Activated CD4-positive, CD25-positive, alpha-beta regulatory T cell treated with anti-CD3 and anti-CD28 coated beads, Interleukin-2, amount 50 U/mL, for 24 hours (primary cell): ENCODE data around the gene CBLN1.
"Not testable (repeated sequence)": the region's sequence is repeated elsewhere in the genome, so short reads cannot be mapped to it uniquely, and the experiment has no call there.

Source experiments
- ATAC-seq, 2 donors: fragments of 150-1000 bp; cut with Tn5 transposase; one replicate each; pipeline ENCODE4 v1.10.0; 2021; ENCODE audit warnings: mild to moderate bottlenecking in 1 of 2, moderate library complexity in 1 of 2

Gene CBLN1

GRCh38 chr16:49277386-49277742 lies 4.3 kb downstream of the CBLN1 start:
- ATAC-seq, result no peak

- no peak for ATAC-seq
Measured at GRCh38 chr16:49276646-49277385, 4.8 kb downstream of the CBLN1 start.

DNA sequence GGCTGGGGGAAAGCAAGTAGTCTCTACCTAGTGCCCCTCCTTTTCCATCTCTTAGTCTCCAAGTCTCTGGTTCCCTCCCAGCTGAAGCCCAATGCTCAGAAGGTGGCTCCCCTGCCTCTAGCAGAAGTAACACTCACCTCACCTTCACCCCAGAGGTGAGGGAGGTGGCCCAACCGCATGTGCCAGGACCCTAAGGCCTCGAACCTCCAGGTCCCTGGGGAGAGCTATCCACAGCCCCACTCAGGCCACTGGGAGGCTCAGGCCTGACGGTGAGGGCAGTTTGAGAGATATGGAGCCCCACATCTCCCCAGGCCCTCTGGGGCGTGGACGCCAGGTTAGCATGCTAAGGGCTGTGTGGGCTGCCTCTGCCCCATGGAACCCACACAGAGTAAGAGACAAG lies 5.8 kb downstream of the CBLN1 start:
- ATAC-seq, result no peak

- ATAC-seq, result no peak
Measured at GRCh38 chr16:49275050-49275730, 6.4 kb downstream of the CBLN1 start.

DNA sequence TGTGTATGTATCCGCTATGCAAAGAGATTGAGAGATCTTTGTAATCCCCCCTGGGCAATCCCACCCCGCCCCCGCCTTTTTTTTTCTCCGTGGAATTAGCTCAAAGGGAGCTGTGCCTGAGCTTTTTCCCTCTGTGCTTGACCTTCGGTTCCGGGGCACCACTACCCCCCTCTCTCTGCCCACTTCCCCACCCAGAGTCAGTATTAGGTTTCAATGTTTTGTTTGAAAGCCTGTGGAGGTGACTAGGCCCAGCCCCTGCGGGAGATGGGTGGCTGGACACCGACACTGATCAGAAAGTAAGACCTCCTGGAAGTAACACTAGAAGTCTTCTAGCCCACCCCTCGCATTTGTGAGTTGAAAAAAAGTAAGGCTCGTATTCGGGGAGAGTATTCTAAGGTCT lies 7.0 kb downstream of the CBLN1 start:
- no peak for ATAC-seq

DNA sequence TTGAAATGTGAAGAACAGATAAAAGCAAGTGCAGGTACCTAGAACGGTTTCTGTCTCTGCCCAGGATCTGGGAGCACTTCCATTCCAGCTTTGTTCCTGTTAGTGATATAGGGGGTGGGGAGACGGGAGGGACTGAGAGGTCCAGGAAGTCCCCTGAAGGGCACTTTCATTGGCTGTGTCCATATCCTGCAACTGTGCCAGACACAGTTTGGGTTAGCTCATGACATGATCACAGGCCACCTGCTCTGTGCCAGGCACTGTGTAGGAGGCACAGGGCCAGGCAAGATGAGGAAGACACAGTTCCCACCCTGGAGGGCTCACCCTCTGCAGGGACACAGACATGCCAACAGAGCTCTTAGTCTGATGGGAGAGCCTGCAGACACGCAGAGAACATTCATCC lies 7.9 kb downstream of the CBLN1 start:
- no peak for ATAC-seq

DNA sequence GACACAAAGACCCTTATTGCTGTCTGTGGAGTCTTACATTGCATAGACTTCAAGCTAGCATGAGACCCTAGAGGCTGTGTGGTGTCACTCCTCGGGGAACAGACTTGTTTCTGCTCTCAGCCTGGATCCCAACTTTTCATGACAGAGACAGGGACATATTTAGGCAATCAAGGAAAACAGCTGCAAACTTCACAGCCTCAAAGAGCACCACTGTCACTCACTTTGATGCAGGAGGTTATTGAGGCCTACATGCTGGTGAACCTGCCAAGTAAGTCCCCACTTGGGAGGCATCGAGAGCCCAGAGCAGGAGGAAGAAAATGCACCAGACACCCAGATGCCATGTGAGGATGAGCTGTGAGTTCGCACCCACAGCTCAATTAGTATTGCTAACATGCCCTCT lies 10.3 kb downstream of the CBLN1 start:
- no peak for ATAC-seq

DNA sequence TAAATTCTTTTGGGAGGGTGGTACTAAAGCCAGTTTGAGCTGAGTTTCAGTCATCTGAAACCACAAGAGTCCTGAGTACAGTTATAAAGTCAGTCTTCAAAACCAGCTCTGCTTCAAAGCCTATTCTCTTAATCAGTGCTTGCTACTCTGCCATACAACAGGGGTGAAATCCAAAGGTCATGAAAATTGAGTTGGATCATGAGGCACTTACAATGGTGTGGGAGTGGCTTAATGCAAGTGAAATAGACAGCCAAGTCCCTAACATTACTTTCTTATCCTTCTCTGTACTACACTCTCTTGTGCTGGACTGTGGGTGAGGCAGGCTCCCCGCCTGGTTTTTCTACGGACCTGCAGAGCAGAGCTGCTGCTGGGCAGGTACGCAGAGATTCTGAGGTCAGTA lies 12.4 kb downstream of the CBLN1 start:
- no peak for ATAC-seq

GRCh38 chr16:49268667-49269066 lies 13.0 kb downstream of the CBLN1 start:
- ATAC-seq, result no peak

- ATAC-seq, result no peak
Measured at GRCh38 chr16:49262501-49262900, 19.1 kb downstream of the CBLN1 start.

DNA sequence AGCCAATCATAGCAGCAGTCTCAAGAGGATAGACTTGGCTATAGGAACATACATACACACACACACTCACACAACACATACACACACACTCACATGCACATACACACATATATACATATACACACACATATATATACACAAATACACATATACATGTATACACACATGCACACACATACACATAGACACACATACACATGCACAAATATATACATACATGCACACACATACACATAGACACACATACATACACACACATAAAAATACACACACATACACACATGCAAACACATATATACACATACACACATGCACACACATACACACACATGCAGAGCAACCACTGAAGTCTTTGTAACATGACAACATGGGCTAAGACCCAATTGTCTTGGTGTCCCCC lies 19.7 kb downstream of the CBLN1 start:
- ATAC-seq, result no peak

GRCh38 chr16:49260956-49261530 lies 20.6 kb downstream of the CBLN1 start:
- ATAC-seq, result no peak

DNA sequence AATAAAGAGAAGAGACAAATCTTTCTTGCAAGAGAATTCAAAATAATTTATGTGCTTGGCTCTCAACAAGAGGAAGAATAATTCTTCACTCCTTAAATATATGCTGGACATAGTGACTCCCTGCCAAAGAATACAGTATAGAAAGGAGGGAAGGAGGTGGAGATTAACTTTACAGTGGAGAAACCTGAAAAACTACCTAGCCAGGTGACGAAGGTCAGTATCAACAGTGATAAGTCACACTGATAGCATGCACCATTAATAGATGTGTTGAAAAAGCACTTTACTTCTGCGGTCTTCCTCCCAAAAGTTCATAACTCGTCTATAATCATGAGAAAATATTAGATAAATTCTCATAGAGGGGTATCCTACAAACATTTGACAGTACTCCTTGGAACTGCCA lies 21.4 kb downstream of the CBLN1 start:
- ATAC-seq, result no peak

DNA sequence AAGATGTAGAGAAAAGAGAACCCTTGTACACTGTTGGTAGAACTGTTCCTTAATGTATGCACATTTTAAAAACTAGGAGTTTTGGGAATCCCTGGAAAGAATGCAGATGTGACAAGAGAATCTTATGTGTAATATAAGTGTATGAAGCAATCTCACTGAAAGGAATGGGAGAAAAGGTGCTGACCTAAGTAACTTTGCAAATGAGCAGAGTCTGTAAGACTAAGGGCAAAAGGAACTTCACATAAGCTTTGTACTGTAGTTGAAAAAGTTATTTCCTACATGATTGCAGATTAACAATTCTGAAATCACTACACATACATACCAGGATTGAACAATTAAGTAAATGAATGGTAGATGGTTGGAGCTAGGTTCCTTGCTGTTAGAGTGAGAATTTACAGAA lies 22.3 kb downstream of the CBLN1 start:
- no peak for ATAC-seq

GRCh38 chr16:49250689-49251088 lies 30.9 kb downstream of the CBLN1 start:
- ATAC-seq, result no peak

GRCh38 chr16:49248227-49248626 lies 33.4 kb downstream of the CBLN1 start:
- no peak for ATAC-seq

DNA sequence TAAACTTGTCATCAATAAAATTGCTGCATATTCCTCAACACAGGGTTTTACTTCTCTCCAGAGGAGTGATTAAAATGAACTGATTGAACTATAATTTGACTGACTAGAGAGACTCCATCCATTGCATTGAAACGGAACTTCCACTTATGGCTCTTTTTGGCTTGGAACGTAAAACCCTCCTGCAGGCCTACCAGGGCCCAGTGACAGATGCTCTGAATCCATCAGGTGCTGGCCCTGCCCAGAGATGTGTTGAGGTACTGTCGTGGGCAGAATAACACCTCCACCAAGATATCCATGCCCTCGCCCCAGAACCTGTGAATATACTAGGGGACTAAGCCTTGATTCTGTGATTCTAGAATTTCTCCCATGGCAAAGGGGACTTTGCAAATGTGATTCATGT lies 45.4 kb downstream of the CBLN1 start:
- no peak for ATAC-seq

DNA sequence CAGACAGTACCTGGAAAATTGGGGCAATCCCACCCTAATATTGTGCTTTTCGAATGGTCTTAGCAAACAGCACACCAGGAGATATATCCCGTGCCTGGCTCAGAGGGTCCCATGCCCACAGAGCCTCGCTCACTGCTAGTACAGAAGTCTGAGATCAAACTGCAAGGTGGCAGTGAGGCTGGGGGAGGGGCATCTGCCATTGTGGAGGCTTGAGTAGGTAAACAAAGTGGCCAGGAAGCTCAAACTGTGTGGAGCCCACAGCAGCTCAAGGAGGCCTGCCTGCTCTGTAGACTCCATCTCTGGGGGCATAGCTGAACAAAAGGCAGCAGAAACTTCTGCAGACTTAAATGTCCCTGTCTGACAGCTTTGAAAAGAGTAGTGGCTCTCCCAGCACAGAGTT lies 53.3 kb downstream of the CBLN1 start:
- not testable (repeated sequence) for ATAC-seq
